Measurements from ENCODE around the gene RASSF8. TPM values are rescaled to one million over a fixed set of nuclear protein-coding genes. Genes with fewer than 3 reads are reported as not detected.

Gene RASSF8
- total and polyA plus RNA-seq, 2 donors (not counting 3 experiments of a cell fraction or from before 2014, with no cell fraction given): 11.1 to 59.3 TPM

DNA sequence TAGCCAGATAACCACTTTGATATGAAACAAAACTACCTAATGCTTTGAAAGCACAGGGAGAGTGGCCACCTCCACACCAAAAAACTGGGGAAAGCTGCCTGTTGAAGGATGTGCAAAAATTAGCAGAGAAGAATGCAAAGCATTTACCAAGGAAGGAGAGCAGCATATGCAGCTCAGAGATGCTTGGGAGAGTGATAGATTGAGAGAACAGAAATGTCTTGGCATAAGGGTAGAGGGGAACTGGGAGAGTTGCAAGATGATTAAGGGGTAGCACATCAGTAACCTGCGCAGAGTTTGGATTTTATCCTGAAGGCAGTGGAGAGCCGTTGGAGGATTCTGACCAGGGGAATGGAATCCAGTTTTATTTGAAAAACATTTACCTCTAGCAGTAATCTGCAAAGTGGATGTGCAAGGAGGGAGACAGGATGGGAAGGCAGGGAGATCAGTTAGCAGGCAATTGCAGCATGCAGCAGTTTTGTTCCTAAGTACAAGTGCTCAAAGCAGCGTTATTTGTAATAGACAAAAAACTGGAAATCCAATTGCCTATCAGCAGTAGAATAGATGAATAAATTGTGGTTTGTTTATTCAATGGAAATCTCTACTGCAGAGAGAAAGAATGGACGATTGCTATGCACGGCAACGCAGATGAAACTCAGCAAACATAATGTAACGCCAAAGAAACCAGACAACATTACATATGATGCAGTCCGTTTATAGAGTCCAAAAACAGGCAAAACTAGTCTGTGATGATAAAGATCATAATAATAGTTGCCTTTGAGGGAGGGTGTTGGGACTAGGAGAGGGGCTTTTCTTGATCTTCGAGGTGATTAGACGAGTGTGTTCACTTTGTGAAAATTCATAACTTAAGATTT lies 84.9 kb downstream of the RASSF8 start:
- no peaks in the 10 kb centered on the region for H3K9me3 ChIP-seq (replicated peaks; ENCODE audit: control insufficient read depth, insufficient read depth, low read length)
- no peak for DNase-seq (ENCODE audit: low read depth, low spot score)
- no peak for FAIRE-seq
- H3K9ac ChIP-seq (replicated peaks; ENCODE audit: extremely low read depth, insufficient read depth, low read length): no peak overlapping the region
- TF ChIP-seq POLR2A (IDR thresholded peaks at IDR 0.05; ENCODE audit: low read depth, low read length) (no peak), EZH2 (IDR thresholded peaks at IDR 0.05; ENCODE audit: borderline replicate concordance, low read depth, low read length, severe bottlenecking) (no peak), FOS (IDR thresholded peaks at IDR 0.05; ENCODE audit: borderline replicate concordance, insufficient read depth, low read length) (no peak), GATA2 (IDR thresholded peaks at IDR 0.05; ENCODE audit: insufficient read depth, insufficient read length, low read depth, low read length) (no peak), JUN (IDR thresholded peaks at IDR 0.05; ENCODE audit: borderline replicate concordance, insufficient read depth, insufficient read length, low read depth) (no peak), CTCF (IDR thresholded peaks at IDR 0.05; ENCODE audit: extremely low read depth in 1 of 2, insufficient read depth in 1 of 2, low read depth in 1 of 2, low read length in 2 of 2) (no peak), MYC (IDR thresholded peaks at IDR 0.05; ENCODE audit: low read depth, low read length) (no peak), POLR2AphosphoS5 (IDR thresholded peaks at IDR 0.05; ENCODE audit: insufficient read depth, low read depth, low read length) (no peak)
- TF ChIP-seq, protein P1, sequence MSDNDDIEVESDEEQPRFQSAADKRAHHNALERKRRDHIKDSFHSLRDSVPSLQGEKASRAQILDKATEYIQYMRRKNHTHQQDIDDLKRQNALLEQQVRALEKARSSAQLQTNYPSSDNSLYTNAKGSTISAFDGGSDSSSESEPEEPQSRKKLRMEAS (IDR thresholded peaks at IDR 0.05; ENCODE audit: insufficient read depth, insufficient read length): no peak
- H3K4me3 ChIP-seq (replicated peaks in 1 of 3; ENCODE audit: insufficient read depth in 1 of 3, low read depth in 1 of 3, low read length in 3 of 3): no peak overlapping the region
- no peaks in the 10 kb centered on the region for H3K36me3 ChIP-seq (ENCODE audit: control insufficient read depth in 2 of 2, extremely low read depth in 1 of 2, insufficient read depth in 2 of 2, low read length in 2 of 2)
- H3K79me2 ChIP-seq (ENCODE audit: control insufficient read depth, insufficient read depth, low read length): peaks cover 64% of the 10 kb centered on the region
- CTCF ChIA-PET: interaction anchor here (1.0 to 1.2 kb wide), 2 partner anchors 10 to 13 kb away, joined by 4 to 5 read pairs; no protein-coding TSS in a partner anchor
- H2AFZ ChIP-seq (ENCODE audit: low read depth, low read length): no peak overlapping the region
- H3K27ac ChIP-seq (ENCODE audit: insufficient read depth, low read depth, low read length): no peak overlapping the region
- BruUV-seq (replicated peaks): no TSS peak
- H3K9me1 ChIP-seq (replicated peaks; ENCODE audit: control insufficient read depth, extremely low read depth, insufficient read depth, low read length): no peaks in the 10 kb centered on the region
- POLR2A ChIA-PET: no interaction called here
- intact Hi-C loops (cut with micrococcal nuclease) (no loop called here), dilution Hi-C loops (cut with MboI; ENCODE audit: extremely low pct_ligation_motif_present, low sequenced_read_pairs) (no loop called here)
- no peak overlapping the region for H3K4me2 ChIP-seq (ENCODE audit: insufficient read depth, low read length)
- H3K27me3 ChIP-seq (ENCODE audit: control insufficient read depth in 2 of 2, insufficient read depth in 2 of 2, low read length in 2 of 2): no peaks in the 10 kb centered on the region
- H3K4me1 ChIP-seq (ENCODE audit: control insufficient read depth, extremely low read depth, insufficient read depth, low read length): peaks cover 4% of the 10 kb centered on the region
- peaks cover 3% of the 10 kb centered on the region for H4K20me1 ChIP-seq (replicated peaks; ENCODE audit: control insufficient read depth, extremely low read depth, insufficient read depth, low read length)

Data from endothelial cell of umbilical vein (primary cell).